Glutamatergic neuron (in vitro differentiated cells): Measurements from ENCODE around the gene KNCN. TPM values are rescaled to one million over a fixed set of nuclear protein-coding genes. Genes with fewer than 3 reads are reported as not detected.

ENCODE experiments used
- DNase-seq: peaks from one replicate; pipeline ENCODE4 v3.0.0; 2022
- H3K27ac Mint-ChIP-seq: one replicate; pipeline ENCODE4 v1.8.0; 2020; ENCODE audit warnings: mild to moderate bottlenecking, mixed read lengths, inconsistent platforms; ENCODE audit not compliant: unreplicated experiment
- H3K27me3 Mint-ChIP-seq: one replicate; pipeline ENCODE4 v1.8.0; 2020; ENCODE audit warnings: mild to moderate bottlenecking, moderate library complexity, mixed read lengths, inconsistent platforms; ENCODE audit not compliant: unreplicated experiment
- H3K36me3 Mint-ChIP-seq: one replicate; pipeline ENCODE4 v1.8.0; 2020; ENCODE audit warnings: mild to moderate bottlenecking, mixed read lengths, inconsistent platforms; ENCODE audit not compliant: unreplicated experiment
- H3K4me1 Mint-ChIP-seq: one replicate; pipeline ENCODE4 v1.8.0; 2020; ENCODE audit warnings: mild to moderate bottlenecking, low read depth, mixed read lengths, inconsistent platforms; ENCODE audit not compliant: unreplicated experiment
- H3K4me3 Mint-ChIP-seq: one replicate; pipeline ENCODE4 v1.8.0; 2020; ENCODE audit warnings: mild to moderate bottlenecking, mixed read lengths, inconsistent platforms; ENCODE audit not compliant: unreplicated experiment
- H3K9me3 Mint-ChIP-seq: one replicate; pipeline ENCODE4 v1.8.0; 2020; ENCODE audit warnings: mild to moderate bottlenecking, moderate library complexity, mixed read lengths, inconsistent platforms; ENCODE audit not compliant: unreplicated experiment
- total RNA-seq: library from RNA; stranded (reverse); fragmentation: NEBNext Ultra II Directional; extraction: Animal tissue kit (Norgen Biotek cat#: 25700); gene quantifications from one replicate; pipeline ENCODE4 v1.2.1, GENCODE V29; 2021; ENCODE audit not compliant: unreplicated experiment
- TF ChIP-seq, protein P1 (sequence below): fragments of 200-600 bp; sonication (generic); IDR thresholded peaks from one replicate; pipeline ENCODE4 v1.5.0; 2021; ENCODE audit not compliant: partially characterized antibody, unreplicated experiment

Gene KNCN
- total RNA-seq, 1 donor from 2014 or later: not detected

DNA sequence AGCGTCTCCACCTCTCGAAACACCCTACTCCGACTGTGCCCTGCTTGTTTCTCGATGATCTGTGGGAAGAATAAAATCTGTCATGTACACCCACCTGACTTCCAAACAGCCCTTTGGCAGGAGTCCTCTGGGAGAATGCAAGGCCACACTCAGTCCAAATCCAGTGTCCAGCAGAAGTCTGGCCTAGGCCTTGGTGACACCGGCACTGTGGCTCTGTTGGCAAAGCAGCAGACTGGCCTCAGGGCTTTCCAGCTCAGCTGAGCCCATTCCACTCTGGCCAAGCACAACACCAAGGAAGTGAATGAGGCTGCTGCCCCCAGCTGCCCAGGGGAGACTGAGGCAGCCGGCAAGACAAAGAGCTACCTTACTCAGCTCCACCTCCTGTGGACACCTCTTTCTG lies 25.1 kb upstream of the KNCN start:
- peaks cover 2% of the 10 kb centered on the region for H3K27me3 Mint-ChIP-seq
- DNase-seq: no peak
- H3K36me3 Mint-ChIP-seq: peaks cover 6% of the 10 kb centered on the region
- H3K9me3 Mint-ChIP-seq: peaks cover 1% of the 10 kb centered on the region
- TF ChIP-seq, protein P1, sequence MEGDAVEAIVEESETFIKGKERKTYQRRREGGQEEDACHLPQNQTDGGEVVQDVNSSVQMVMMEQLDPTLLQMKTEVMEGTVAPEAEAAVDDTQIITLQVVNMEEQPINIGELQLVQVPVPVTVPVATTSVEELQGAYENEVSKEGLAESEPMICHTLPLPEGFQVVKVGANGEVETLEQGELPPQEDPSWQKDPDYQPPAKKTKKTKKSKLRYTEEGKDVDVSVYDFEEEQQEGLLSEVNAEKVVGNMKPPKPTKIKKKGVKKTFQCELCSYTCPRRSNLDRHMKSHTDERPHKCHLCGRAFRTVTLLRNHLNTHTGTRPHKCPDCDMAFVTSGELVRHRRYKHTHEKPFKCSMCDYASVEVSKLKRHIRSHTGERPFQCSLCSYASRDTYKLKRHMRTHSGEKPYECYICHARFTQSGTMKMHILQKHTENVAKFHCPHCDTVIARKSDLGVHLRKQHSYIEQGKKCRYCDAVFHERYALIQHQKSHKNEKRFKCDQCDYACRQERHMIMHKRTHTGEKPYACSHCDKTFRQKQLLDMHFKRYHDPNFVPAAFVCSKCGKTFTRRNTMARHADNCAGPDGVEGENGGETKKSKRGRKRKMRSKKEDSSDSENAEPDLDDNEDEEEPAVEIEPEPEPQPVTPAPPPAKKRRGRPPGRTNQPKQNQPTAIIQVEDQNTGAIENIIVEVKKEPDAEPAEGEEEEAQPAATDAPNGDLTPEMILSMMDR: no peak
- peaks cover 18% of the 10 kb centered on the region for H3K4me1 Mint-ChIP-seq
- H3K4me3 Mint-ChIP-seq: no peak overlapping the region
- H3K27ac Mint-ChIP-seq: no peak overlapping the region

DNA sequence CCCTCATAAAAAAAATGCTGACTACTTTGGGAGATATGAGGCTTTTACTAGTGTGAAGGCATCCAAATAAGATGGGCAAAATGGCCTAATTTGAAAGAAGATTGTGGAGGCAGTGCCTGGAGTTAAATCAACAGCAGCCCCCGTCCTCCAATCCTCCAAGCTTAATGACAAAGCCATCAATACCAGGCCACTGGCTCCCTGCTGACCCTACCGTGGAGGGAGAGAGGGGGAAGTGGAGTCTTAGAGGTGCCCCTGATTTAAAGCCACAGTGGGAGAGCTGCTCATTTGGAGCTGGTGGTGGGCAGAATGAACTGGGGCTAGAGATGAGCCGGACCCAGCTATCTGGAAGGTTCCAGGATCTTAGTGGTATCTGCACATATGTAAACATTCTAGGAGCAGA lies 24.3 kb upstream of the KNCN start:
- TF ChIP-seq, protein P1: no peak
- no peak for DNase-seq
- H3K9me3 Mint-ChIP-seq: peaks cover 1% of the 10 kb centered on the region
- peaks cover 18% of the 10 kb centered on the region for H3K4me1 Mint-ChIP-seq
- H3K36me3 Mint-ChIP-seq: peaks cover 5% of the 10 kb centered on the region
- H3K4me3 Mint-ChIP-seq: no peak overlapping the region
- peaks cover 2% of the 10 kb centered on the region for H3K27me3 Mint-ChIP-seq
- no peak overlapping the region for H3K27ac Mint-ChIP-seq

GRCh38 chr1:46575300-46575699 lies 23.9 kb upstream of the KNCN start:
- Mint-ChIP-seq H3K27ac (no peak overlapping the region), H3K27me3 (peaks cover 2% of the 10 kb centered on the region), H3K36me3 (peaks cover under 1% of the 10 kb centered on the region), H3K9me3 (no peaks in the 10 kb centered on the region), H3K4me1 (peaks cover 18% of the 10 kb centered on the region), H3K4me3 (no peak overlapping the region)
- DNase-seq: no peak
- TF ChIP-seq, protein P1: no peak

GRCh38 chr1:46571691-46572225 lies 20.3 kb upstream of the KNCN start:
- Mint-ChIP-seq H3K27ac (no peak overlapping the region), H3K9me3 (no peaks in the 10 kb centered on the region), H3K4me1 (peaks cover 10% of the 10 kb centered on the region), H3K27me3 (no peaks in the 10 kb centered on the region), H3K36me3 (no peaks in the 10 kb centered on the region), H3K4me3 (no peak overlapping the region)
- TF ChIP-seq, protein P1: no peak
- DNase-seq: no peak

GRCh38 chr1:46569884-46570725 lies 18.7 kb upstream of the KNCN start:
- Mint-ChIP-seq H3K4me3 (no peak overlapping the region), H3K9me3 (no peaks in the 10 kb centered on the region), H3K27ac (no peak overlapping the region), H3K4me1 (no peaks in the 10 kb centered on the region), H3K36me3 (peaks cover 8% of the 10 kb centered on the region), H3K27me3 (no peaks in the 10 kb centered on the region)
- DNase-seq: no peak
- TF ChIP-seq, protein P1: no peak
